Measurements from ENCODE around the gene IL17B. TPM values are rescaled to one million over a fixed set of nuclear protein-coding genes. Genes with fewer than 3 reads are reported as not detected.
A peak's percentile ranks its signal among the peaks of the same experiment; 100 is the strongest.

The IL17B gene
- total and polyA plus RNA-seq, 9 of the 15 experiments (the other 6 are each of a cell fraction or from before 2014, with no cell fraction given), result 0.28 to 2.6 (median 0.53) TPM; not detected in 2

- no peak for TF ChIP-seq AFF1 (IDR thresholded peaks at IDR 0.05; ENCODE audit: low read depth in 1 of 2, partially characterized antibody in 2 of 2)
- no peak for TF ChIP-seq FOXO4 (CRISPR knock-in tag; IDR thresholded peaks at IDR 0.05)
- peak; percentile 80 for TF ChIP-seq FOS (IDR thresholded peaks at IDR 0.05; ENCODE audit: extremely low read depth, insufficient read length)
- TF ChIP-seq CBX5 (IDR thresholded peaks at IDR 0.05; ENCODE audit: borderline replicate concordance, low read depth), result no peak
- TF ChIP-seq MYNN (IDR thresholded peaks at IDR 0.05), result no peak
- TF ChIP-seq MYNN (CRISPR knock-in tag; IDR thresholded peaks at IDR 0.05), result no peak
- TF ChIP-seq ZNF143 (CRISPR knock-in tag; IDR thresholded peaks at IDR 0.05), result no peak
- no peak for TF ChIP-seq E4F1 (CRISPR knock-in tag; IDR thresholded peaks at IDR 0.05; ENCODE audit: borderline replicate concordance)
- TF ChIP-seq YY1 (IDR thresholded peaks at IDR 0.05; ENCODE audit: borderline replicate concordance in 1 of 3, control insufficient read depth in 1 of 3, extremely low read depth in 1 of 3, insufficient read depth in 3 of 3, insufficient read length in 1 of 3, insufficient replicate concordance in 2 of 3, low read depth in 1 of 3, low read length in 2 of 3), result peak in 2 of 3 experiments; percentile 82 to 89
- peak; percentile 98 for TF ChIP-seq POLR2G (IDR thresholded peaks at IDR 0.05; ENCODE audit: low read depth, low read length)
- no peak for TF ChIP-seq KAT8 (IDR thresholded peaks at IDR 0.05; ENCODE audit: low read depth)
- no peak for TF ChIP-seq PRPF4 (IDR thresholded peaks at IDR 0.05; ENCODE audit: insufficient read depth, low read depth, low read length, poor library complexity, severe bottlenecking)
- TF ChIP-seq MLLT1 (IDR thresholded peaks at IDR 0.05), result no peak
- no peak for TF ChIP-seq MCM3 (IDR thresholded peaks at IDR 0.05)
- no peak for TF ChIP-seq ZNF76 (CRISPR knock-in tag; IDR thresholded peaks at IDR 0.05; ENCODE audit: borderline replicate concordance)
- TF ChIP-seq HDAC3 (IDR thresholded peaks at IDR 0.05; ENCODE audit: borderline replicate concordance, partially characterized antibody), result no peak
- no peak for TF ChIP-seq ZNF431 (CRISPR knock-in tag; IDR thresholded peaks at IDR 0.05)
Measured at GRCh38 chr5:149357370-149358293, 21.5 kb downstream of the IL17B start, which contains the start of gene PCYOX1L (continued).

Measured in K562 (cell line).